ENCODE data around the gene VSX2. TPM values are rescaled to one million over a fixed set of nuclear protein-coding genes. Genes with fewer than 3 reads are reported as not detected.

Gene VSX2
- total and polyA plus RNA-seq, 2 donors (not counting 1 experiment from before 2014, with no cell fraction given), result not detected

DNA sequence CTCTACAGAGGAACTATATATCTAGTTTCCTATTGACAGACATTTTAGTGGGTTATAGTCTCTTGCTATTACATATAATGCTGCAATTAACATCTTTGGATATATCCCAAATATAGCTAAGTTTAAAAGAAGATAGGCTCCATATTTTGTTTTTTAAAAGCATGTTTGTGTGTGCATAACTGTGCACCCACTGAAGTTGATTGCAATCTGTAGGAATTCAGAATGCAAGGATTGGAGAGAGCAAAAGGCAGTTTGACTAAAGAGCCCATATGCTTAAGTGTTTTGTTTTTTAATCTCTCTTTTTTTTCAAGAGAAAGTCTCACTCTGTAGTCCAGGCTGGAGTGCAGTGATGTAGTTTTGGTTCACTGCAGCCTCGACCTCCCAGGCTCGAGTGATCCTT, 72.9 kb downstream of the VSX2 start:
- Mint-ChIP-seq H3K27me3 (no peaks in the 10 kb centered on the region), H3K4me3 (no peak overlapping the region), H3K9me3 (ENCODE audit: insufficient read depth) (no peaks in the 10 kb centered on the region), H3K27ac (no peak overlapping the region), H3K4me1 (no peaks in the 10 kb centered on the region)
- ChIA-PET CTCF (interaction anchor here (0.7 kb wide), 1 partner anchor 360 kb away, joined by 3 read pairs; no protein-coding TSS in a partner anchor), POLR2A (no interaction called here)
- no peak overlapping the region for H3K9ac ChIP-seq (ENCODE audit: low read length)
- H3K27ac ChIP-seq (ENCODE audit: low read length in 2 of 2), result no peak overlapping the region
- H3K36me3 ChIP-seq (replicated peaks in 1 of 2; ENCODE audit: control extremely low read depth in 1 of 2, control insufficient read depth in 1 of 2, extremely low read depth in 1 of 2, insufficient read depth in 2 of 2, low read length in 1 of 2), result no peaks in the 10 kb centered on the region
- ATAC-seq (ENCODE audit: low read depth), result no peak
- H3K4me1 ChIP-seq (ENCODE audit: control insufficient read depth in 2 of 2, insufficient read depth in 2 of 2, low read length in 2 of 2), result no peaks in the 10 kb centered on the region
- no peak overlapping the region for H2AFZ ChIP-seq (ENCODE audit: insufficient read depth, low read depth, low read length, poor library complexity, severe bottlenecking)
- H3K4me3 ChIP-seq (ENCODE audit: control extremely low read depth in 1 of 5, extremely low read depth in 1 of 5, insufficient read depth in 1 of 5, low read depth in 2 of 5, low read length in 4 of 5), result no peak overlapping the region
- DNase-seq, result no peak
- TF ChIP-seq EZH2 (IDR thresholded peaks at IDR 0.05; ENCODE audit: borderline replicate concordance, insufficient read depth, low read depth, low read length, poor library complexity, severe bottlenecking), result no peak
- TF ChIP-seq, protein P1, sequence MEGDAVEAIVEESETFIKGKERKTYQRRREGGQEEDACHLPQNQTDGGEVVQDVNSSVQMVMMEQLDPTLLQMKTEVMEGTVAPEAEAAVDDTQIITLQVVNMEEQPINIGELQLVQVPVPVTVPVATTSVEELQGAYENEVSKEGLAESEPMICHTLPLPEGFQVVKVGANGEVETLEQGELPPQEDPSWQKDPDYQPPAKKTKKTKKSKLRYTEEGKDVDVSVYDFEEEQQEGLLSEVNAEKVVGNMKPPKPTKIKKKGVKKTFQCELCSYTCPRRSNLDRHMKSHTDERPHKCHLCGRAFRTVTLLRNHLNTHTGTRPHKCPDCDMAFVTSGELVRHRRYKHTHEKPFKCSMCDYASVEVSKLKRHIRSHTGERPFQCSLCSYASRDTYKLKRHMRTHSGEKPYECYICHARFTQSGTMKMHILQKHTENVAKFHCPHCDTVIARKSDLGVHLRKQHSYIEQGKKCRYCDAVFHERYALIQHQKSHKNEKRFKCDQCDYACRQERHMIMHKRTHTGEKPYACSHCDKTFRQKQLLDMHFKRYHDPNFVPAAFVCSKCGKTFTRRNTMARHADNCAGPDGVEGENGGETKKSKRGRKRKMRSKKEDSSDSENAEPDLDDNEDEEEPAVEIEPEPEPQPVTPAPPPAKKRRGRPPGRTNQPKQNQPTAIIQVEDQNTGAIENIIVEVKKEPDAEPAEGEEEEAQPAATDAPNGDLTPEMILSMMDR (IDR thresholded peaks at IDR 0.05), result no peak
- 57% methylated on average over 1 of the region's 2 CpGs for WGBS (ENCODE audit: insufficient coverage)
- H3K79me2 ChIP-seq (ENCODE audit: control insufficient read depth, insufficient read depth, low read length), result no peaks in the 10 kb centered on the region
- H3K27me3 ChIP-seq (replicated peaks in 1 of 4; ENCODE audit: control extremely low read depth in 1 of 4, control insufficient read depth in 3 of 4, insufficient read depth in 4 of 4, low read length in 3 of 4), result no peaks in the 10 kb centered on the region
- intact Hi-C loops (cut with micrococcal nuclease), result no loop called here
- H3K4me2 ChIP-seq (replicated peaks; ENCODE audit: low read depth, low read length, poor library complexity, severe bottlenecking), result no peak overlapping the region
- no peaks in the 10 kb centered on the region for H3K9me3 ChIP-seq (ENCODE audit: control extremely low read depth in 1 of 3, control insufficient read depth in 2 of 3, insufficient read depth in 1 of 3, low read length in 2 of 3)
- H4K20me1 ChIP-seq (ENCODE audit: control insufficient read depth, insufficient read depth, low read length, poor library complexity, severe bottlenecking), result no peaks in the 10 kb centered on the region

Small RNA genes lying within 50 kb of the gene (small RNA-seq; reads per million reads assigned to genes)
- gene AC006349.1 (ENCODE audit: insufficient read length, low read depth, low replicate concordance), result not detected

Other genes with a start within 250 kb of the VSX2 start
- 14.7 and 15.6 TPM in 2 replicates for gene ENTPD5, start 220.2 kb upstream of the VSX2 start, total RNA-seq
- gene ENTPD5, start 220.2 kb upstream of the VSX2 start, polyA plus RNA-seq, result 5.5 and 6.5 TPM in 2 replicates
- 2.6 and 3.4 TPM in 2 replicates for gene BBOF1, start 220.1 kb upstream of the VSX2 start, total RNA-seq
- 0.49 and 0.89 TPM in 2 replicates for gene BBOF1, start 220.1 kb upstream of the VSX2 start, polyA plus RNA-seq
- gene ALDH6A1, start 155.0 kb upstream of the VSX2 start, total RNA-seq, result 14.9 and 16.7 TPM in 2 replicates
- gene ALDH6A1, start 155.0 kb upstream of the VSX2 start, polyA plus RNA-seq, result 2.8 and 3.5 TPM in 2 replicates
- gene LIN52, start 154.5 kb upstream of the VSX2 start, total RNA-seq, result 13.1 and 15.5 TPM in 2 replicates
- 3.9 and 4.6 TPM in 2 replicates for gene LIN52, start 154.5 kb upstream of the VSX2 start, polyA plus RNA-seq
- 119 and 125 TPM in 2 replicates for gene ABCD4, start 63.5 kb downstream of the VSX2 start, total RNA-seq
- 90.0 and 116 TPM in 2 replicates for gene ABCD4, start 63.5 kb downstream of the VSX2 start, polyA plus RNA-seq
- not detected in 2 replicates for gene VRTN, start 109.0 kb downstream of the VSX2 start, total RNA-seq
- not detected in 2 replicates for gene VRTN, start 109.0 kb downstream of the VSX2 start, polyA plus RNA-seq
- gene SYNDIG1L, start 186.8 kb downstream of the VSX2 start, total RNA-seq, result not detected in 2 replicates
- gene SYNDIG1L, start 186.8 kb downstream of the VSX2 start, polyA plus RNA-seq, result 0.16 and 0.22 TPM in 2 replicates